ENCODE results near the gene RFTN1. TPM values are rescaled to one million over a fixed set of nuclear protein-coding genes. Genes with fewer than 3 reads are reported as not detected.

RFTN1 gene
- total and polyA plus RNA-seq, 9 of the 15 experiments (the other 6 are each of a cell fraction or from before 2014, with no cell fraction given) = 0.08 to 0.51 (median 0.11) TPM; not detected in 6

- TF ChIP-seq ZBTB9 (CRISPR knock-in tag; IDR thresholded peaks at IDR 0.05) (no peak), SMARCA5 (IDR thresholded peaks at IDR 0.05) (no peak), MGA (IDR thresholded peaks at IDR 0.05) (no peak), CAMTA2 (CRISPR knock-in tag; conservative IDR thresholded peaks at IDR 0.05) (no peak), TBP (optimal IDR thresholded peaks at IDR 0.05; ENCODE audit: low read depth, low read length) (no peak), KHSRP (IDR thresholded peaks at IDR 0.05) (no peak), ZBED1 (IDR thresholded peaks at IDR 0.05) (no peak), ETS2 (tag; IDR thresholded peaks at IDR 0.05; ENCODE audit: borderline replicate concordance, poor library complexity, severe bottlenecking) (no peak), MAFG (tag; conservative IDR thresholded peaks at IDR 0.05) (no peak)
Measured at GRCh38 chr3:16437640-16438039, 75.9 kb downstream of the RFTN1 start (continued).
